ENCODE results near the gene GDF11. TPM values are rescaled to one million over a fixed set of nuclear protein-coding genes. Genes with fewer than 3 reads are reported as not detected.

The GDF11 gene
- total RNA-seq, 1 experiment from 2014 or later: 31.8 TPM

DNA sequence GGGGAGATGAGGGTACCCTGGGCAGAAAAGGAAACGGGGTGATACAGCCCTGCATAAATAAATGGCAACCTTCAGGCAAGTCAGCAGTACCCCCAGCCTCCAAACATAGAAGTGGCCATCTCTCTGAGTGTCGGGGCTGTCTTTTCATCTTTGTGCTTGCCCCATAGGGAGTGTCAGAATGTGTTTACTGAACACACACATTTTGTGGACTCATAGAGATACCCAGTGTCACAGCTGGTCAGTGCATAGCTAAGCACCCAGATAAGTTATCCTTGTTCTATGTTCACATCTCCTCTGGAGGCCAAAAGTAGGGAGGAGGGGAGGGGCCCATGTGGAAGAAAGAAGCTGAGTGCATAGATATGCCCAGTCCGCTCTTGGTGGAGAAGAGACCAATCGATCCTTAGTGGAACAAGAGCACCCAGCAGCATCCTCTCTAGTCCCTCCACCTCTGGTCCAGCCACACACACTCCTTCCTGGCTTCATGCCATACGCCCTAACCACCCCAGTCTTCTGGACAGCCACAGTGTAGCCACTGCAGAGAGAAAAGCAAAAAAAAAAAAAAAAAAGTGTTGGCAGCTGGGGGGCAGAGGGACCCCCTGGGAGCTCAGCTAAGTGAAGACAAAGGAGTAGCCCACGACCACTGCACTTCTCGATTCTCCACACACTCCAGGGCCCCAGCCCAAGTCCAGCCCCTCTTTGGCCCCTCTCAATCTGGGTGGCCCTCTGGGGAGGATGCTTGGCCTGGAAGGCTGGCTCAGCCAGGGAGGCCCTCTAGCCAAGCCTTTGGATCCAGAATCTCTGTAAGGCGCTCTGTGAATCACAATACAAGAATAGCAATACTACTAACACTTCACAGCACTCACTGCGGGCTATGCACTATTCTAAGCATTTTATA is 37.9 kb upstream of the GDF11 start:
- no peak overlapping the region for H4K5ac ChIP-seq (ENCODE audit: insufficient read length, low read depth, low read length)
- H3K23me2 ChIP-seq (ENCODE audit: insufficient read length, low read depth, low read length, poor library complexity, severe bottlenecking): peaks cover 16% of the 10 kb centered on the region
- no peak overlapping the region for H3K4ac ChIP-seq (ENCODE audit: low read depth, low read length)
- no peak overlapping the region for H3K27ac Mint-ChIP-seq
- no peak overlapping the region for H3T11ph ChIP-seq (ENCODE audit: low read length)
- H4K91ac ChIP-seq (ENCODE audit: insufficient read length, low read depth, low read length): no peak overlapping the region
- no peak overlapping the region for H3K18ac ChIP-seq (ENCODE audit: insufficient read length, low read depth, low read length)
- H3K27me3 Mint-ChIP-seq (ENCODE audit: low read depth): peaks cover 11% of the 10 kb centered on the region
- H2AK5ac ChIP-seq (ENCODE audit: insufficient read length, low read length): no peak overlapping the region
- no peak for DNase-seq
- no peak overlapping the region for H2AFZ ChIP-seq (ENCODE audit: low read length)
- TF ChIP-seq, protein P1, sequence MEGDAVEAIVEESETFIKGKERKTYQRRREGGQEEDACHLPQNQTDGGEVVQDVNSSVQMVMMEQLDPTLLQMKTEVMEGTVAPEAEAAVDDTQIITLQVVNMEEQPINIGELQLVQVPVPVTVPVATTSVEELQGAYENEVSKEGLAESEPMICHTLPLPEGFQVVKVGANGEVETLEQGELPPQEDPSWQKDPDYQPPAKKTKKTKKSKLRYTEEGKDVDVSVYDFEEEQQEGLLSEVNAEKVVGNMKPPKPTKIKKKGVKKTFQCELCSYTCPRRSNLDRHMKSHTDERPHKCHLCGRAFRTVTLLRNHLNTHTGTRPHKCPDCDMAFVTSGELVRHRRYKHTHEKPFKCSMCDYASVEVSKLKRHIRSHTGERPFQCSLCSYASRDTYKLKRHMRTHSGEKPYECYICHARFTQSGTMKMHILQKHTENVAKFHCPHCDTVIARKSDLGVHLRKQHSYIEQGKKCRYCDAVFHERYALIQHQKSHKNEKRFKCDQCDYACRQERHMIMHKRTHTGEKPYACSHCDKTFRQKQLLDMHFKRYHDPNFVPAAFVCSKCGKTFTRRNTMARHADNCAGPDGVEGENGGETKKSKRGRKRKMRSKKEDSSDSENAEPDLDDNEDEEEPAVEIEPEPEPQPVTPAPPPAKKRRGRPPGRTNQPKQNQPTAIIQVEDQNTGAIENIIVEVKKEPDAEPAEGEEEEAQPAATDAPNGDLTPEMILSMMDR (conservative IDR thresholded peaks at IDR 0.05): no peak
- H3K4me2 ChIP-seq (ENCODE audit: insufficient read depth, insufficient read length, low read length): no peak overlapping the region
- H3K4me3 Mint-ChIP-seq: peak overlapping the region; percentile 31 to 92; a peak in 2 of 5 replicates
- H3K23ac ChIP-seq (ENCODE audit: insufficient read length, low read depth, low read length): no peak overlapping the region
- H3K14ac ChIP-seq (ENCODE audit: insufficient read depth, low read length): no peak overlapping the region
- no peak overlapping the region for H3K27ac ChIP-seq (ENCODE audit: insufficient read length, low read depth, low read length)
- peaks cover 7% of the 10 kb centered on the region for H4K20me1 ChIP-seq (ENCODE audit: control insufficient read depth, insufficient read depth, insufficient read length)
- no peaks in the 10 kb centered on the region for H3K27me3 ChIP-seq (ENCODE audit: insufficient read depth, low read length)
- peaks cover 3 to 20% (median 12%) of the 10 kb centered on the region in 3 experiments; a peak in 5 of 7 replicates for H3K36me3 Mint-ChIP-seq (ENCODE audit: insufficient read depth in 1 of 3, low read depth in 3 of 3)
- H4K8ac ChIP-seq (replicated peaks; ENCODE audit: insufficient read length, low read depth, low read length): no peak overlapping the region
- no peaks in the 10 kb centered on the region; the same call in 1 of the 2 replicates for H3K79me2 ChIP-seq (ENCODE audit: insufficient read depth, low read length)
- no CpG with 5 or more reads among the region's 9 CpGs for WGBS (ENCODE audit: extremely low coverage, insufficient read length, low lambda C conversion rate)
- no peak overlapping the region for H3K56ac ChIP-seq (ENCODE audit: insufficient read length, low read depth, low read length)
- no peaks in the 10 kb centered on the region for H3K9me3 Mint-ChIP-seq
- H3K79me1 ChIP-seq (ENCODE audit: insufficient read depth, low read depth, low read length, poor library complexity, severe bottlenecking): peaks cover 5% of the 10 kb centered on the region
- H2BK120ac ChIP-seq (ENCODE audit: low read depth, low read length, poor library complexity, severe bottlenecking): no peak overlapping the region
- H3K9me3 ChIP-seq (ENCODE audit: control insufficient read depth, low read depth, low read length): no peaks in the 10 kb centered on the region
- no peak overlapping the region for H2BK12ac ChIP-seq (ENCODE audit: insufficient read length, low read depth, low read length)
- H3K4me1 ChIP-seq (ENCODE audit: insufficient read depth, low read length): 0 out of 2 replicates have a peak, but pooled peaks cover 2% of the 10 kb centered on the region
- no peak overlapping the region for H2BK5ac ChIP-seq (ENCODE audit: insufficient read length, low read length)
- peaks cover 42 to 45% of the 10 kb centered on the region in 2 experiments for H3K4me1 Mint-ChIP-seq
- H2BK20ac ChIP-seq (ENCODE audit: low read depth, low read length, poor library complexity, severe bottlenecking): no peak overlapping the region
- no peak overlapping the region for H2BK15ac ChIP-seq (ENCODE audit: low read depth, low read length)
- no peak overlapping the region for H3K9ac ChIP-seq (ENCODE audit: extremely low read depth, insufficient read length, low read length)
